ENCODE results near the gene HTRA3.

HTRA3 gene

GRCh38 chr4:8239226-8239625 is 30.3 kb upstream of the HTRA3 start:
- no peak overlapping the region for H3K27ac ChIP-seq
- TF ChIP-seq, protein P1, sequence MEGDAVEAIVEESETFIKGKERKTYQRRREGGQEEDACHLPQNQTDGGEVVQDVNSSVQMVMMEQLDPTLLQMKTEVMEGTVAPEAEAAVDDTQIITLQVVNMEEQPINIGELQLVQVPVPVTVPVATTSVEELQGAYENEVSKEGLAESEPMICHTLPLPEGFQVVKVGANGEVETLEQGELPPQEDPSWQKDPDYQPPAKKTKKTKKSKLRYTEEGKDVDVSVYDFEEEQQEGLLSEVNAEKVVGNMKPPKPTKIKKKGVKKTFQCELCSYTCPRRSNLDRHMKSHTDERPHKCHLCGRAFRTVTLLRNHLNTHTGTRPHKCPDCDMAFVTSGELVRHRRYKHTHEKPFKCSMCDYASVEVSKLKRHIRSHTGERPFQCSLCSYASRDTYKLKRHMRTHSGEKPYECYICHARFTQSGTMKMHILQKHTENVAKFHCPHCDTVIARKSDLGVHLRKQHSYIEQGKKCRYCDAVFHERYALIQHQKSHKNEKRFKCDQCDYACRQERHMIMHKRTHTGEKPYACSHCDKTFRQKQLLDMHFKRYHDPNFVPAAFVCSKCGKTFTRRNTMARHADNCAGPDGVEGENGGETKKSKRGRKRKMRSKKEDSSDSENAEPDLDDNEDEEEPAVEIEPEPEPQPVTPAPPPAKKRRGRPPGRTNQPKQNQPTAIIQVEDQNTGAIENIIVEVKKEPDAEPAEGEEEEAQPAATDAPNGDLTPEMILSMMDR (IDR thresholded peaks at IDR 0.05; ENCODE audit: low read depth, low read length, missing control alignments), result no peak
- no peaks in the 10 kb centered on the region for H3K36me3 ChIP-seq (replicated peaks)
- H3K27me3 ChIP-seq (replicated peaks), result no peaks in the 10 kb centered on the region
- no peak overlapping the region for H3K4me3 ChIP-seq (ENCODE audit: low read depth, low read length)
- no peak for DNase-seq
- in situ Hi-C loops (cut with HindIII; ENCODE audit: low pct_ligation_motif_present, low sequenced_read_pairs), result no loop called here

- Histone ChIP-seq H3K4me3 (ENCODE audit: low read depth, low read length) (no peak overlapping the region), H3K36me3 (replicated peaks) (no peaks in the 10 kb centered on the region), H3K27ac (no peak overlapping the region), H3K27me3 (replicated peaks) (no peaks in the 10 kb centered on the region)
- DNase-seq, result no peak
- TF ChIP-seq, protein P1 (IDR thresholded peaks at IDR 0.05; ENCODE audit: low read depth, low read length, missing control alignments), result no peak
- in situ Hi-C loops (cut with HindIII; ENCODE audit: low pct_ligation_motif_present, low sequenced_read_pairs), result no loop called here
These were observed 29.9 kb upstream of the HTRA3 start for GRCh38 chr4:8239661-8240060.

- H3K4me3 ChIP-seq (ENCODE audit: low read depth, low read length), result no peak overlapping the region
- TF ChIP-seq, protein P1 (IDR thresholded peaks at IDR 0.05; ENCODE audit: low read depth, low read length, missing control alignments), result no peak
- DNase-seq, result no peak
- no peaks in the 10 kb centered on the region for H3K36me3 ChIP-seq (replicated peaks)
- no peaks in the 10 kb centered on the region for H3K27me3 ChIP-seq (replicated peaks)
- in situ Hi-C loops (cut with HindIII; ENCODE audit: low pct_ligation_motif_present, low sequenced_read_pairs), result no loop called here
- H3K27ac ChIP-seq, result no peak overlapping the region
These were observed 29.1 kb upstream of the HTRA3 start for GRCh38 chr4:8240211-8241041.

- Histone ChIP-seq H3K36me3 (replicated peaks) (no peaks in the 10 kb centered on the region), H3K4me3 (ENCODE audit: low read depth, low read length) (no peak overlapping the region), H3K27me3 (replicated peaks) (no peaks in the 10 kb centered on the region), H3K27ac (no peak overlapping the region)
- TF ChIP-seq, protein P1 (IDR thresholded peaks at IDR 0.05; ENCODE audit: low read depth, low read length, missing control alignments), result no peak
- in situ Hi-C loops (cut with HindIII; ENCODE audit: low pct_ligation_motif_present, low sequenced_read_pairs), result no loop called here
- DNase-seq, result no peak
These were observed 28.3 kb upstream of the HTRA3 start for GRCh38 chr4:8241211-8241779.

DNA sequence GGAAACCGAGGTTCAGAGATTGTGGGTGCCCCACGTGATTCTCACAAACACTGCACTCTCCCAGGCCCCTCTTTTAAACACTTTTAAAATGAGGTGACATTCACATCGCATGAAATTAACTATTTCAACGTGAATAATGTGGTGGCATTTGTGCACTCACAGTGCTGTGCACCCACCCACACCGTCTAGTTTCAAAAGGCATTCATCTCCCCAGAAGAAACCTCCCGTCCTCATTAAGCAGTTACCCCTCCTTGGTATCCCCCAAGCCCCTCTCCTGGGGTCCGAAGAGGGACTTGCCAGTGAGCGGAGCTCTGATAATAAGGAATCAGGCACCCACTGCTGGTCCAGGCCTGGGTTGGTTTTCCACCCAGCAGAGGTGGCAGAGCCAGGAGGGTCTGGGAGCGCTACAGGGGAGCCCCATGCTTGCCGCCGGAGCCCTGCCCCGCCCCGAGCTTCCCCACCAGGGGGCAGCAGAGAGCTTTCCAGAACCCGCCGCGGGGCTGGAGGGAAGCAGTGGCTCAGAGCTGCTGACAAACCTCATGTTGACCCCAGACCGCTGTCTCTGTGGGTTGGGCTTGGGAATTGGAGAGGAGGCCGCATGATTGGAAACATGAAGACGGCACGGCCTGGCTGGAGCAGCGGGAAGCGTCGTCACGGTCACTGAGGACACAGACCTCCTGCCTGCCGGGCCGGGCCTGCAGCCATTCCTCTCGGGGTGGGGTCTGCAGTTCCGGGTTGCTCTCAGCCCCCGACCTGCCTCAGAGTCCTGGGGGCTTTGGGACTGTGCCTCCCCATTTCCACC is 27.5 kb upstream of the HTRA3 start:
- in situ Hi-C loops (cut with HindIII; ENCODE audit: low pct_ligation_motif_present, low sequenced_read_pairs), result no loop called here
- Histone ChIP-seq H3K27ac (peak overlapping the region; percentile 28), H3K27me3 (replicated peaks) (no peaks in the 10 kb centered on the region), H3K4me3 (ENCODE audit: low read depth, low read length) (no peak overlapping the region), H3K36me3 (replicated peaks) (no peaks in the 10 kb centered on the region)
- TF ChIP-seq, protein P1 (IDR thresholded peaks at IDR 0.05; ENCODE audit: low read depth, low read length, missing control alignments), result peak; percentile 98
- peak; percentile 89 for DNase-seq
